ENCODE data around the gene TRIM59. TPM values are rescaled to one million over a fixed set of nuclear protein-coding genes. Genes with fewer than 3 reads are reported as not detected.
A peak's percentile ranks its signal among the peaks of the same experiment; 100 is the strongest.

Gene TRIM59
- total RNA-seq, result 10 to 100 TPM in 1 of 2 donors, 1 to 10 TPM in 1; 9.1 to 20.6 TPM
- polyA plus RNA-seq (ENCODE audit: insufficient read depth, low read depth, low replicate concordance), result 13.9 TPM
- long read RNA-seq, donor 1, transcript TRIM59-201 (3 exons, 3,867 nt), result major isoform, 5 of 7 reads
- long read RNA-seq, donor 1, partial matches to known transcripts, result 0 of 7 reads
- long read RNA-seq, donor 1, other reads (novel, unspliced or antisense), result 0 of 7 reads
- long read RNA-seq, donor 2, partial matches to known transcripts, result 0 of 6 reads
- long read RNA-seq, donor 2, other reads (novel, unspliced or antisense), result 0 of 6 reads

DNA sequence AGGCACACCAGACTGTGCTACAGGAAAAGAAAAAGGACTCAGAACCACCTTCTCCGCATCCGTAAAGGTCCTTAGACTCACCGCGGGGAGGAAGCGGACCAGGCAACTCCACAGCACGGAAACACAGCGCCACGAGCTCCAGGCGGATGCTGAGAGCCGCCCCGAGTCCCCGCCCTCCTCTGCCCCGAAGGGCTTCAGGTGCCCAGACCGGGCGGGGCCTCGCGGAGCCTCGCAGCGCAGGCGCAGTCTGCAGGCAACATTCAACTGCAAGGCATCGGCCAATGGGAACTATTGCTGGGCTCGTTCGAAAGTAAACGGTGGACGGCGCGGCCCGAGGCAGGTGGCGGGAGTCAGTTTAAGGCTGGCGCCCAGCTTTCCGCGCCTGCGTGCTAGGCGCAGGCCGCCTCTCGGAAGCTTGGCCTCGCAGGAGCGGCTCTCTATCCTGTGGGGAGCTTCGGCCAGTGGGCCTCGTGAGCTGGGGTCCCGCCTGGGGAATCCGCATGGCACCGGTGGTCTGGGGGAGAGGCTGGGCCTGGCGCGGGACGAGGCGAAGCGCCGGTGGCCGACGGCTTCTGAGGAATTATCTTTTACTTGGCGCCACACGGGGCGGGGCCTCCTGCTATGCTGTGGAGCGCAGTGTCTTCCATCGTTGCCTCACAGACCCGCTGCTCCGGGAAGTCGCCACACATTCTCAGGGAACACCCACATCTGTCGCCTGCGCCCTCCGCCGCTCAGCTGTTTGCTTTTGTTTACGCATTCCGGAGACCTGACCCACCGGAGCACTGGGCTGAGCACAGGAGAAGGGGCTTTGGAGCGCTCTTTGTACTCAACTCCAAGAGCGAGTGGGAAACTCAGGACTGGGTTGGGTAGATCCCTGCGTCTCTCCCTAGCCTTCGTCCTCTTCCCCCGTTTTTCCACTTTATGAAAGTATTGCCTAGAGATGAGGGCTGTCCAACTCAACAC lies at the start of gene TRIM59:
TSS of gene TRIM59 (minus strand) at position 151 of the 963 bp plus-strand sequence. CDS start 10,603 bp downstream, outside the sequence.
- no peaks in the 10 kb centered on the region for H3K27me3 ChIP-seq
- intact Hi-C loops (cut with DNase I; ENCODE audit: low total_unique reads), result no loop called here
- peak; percentile 95 for DNase-seq
- H3K4me3 ChIP-seq, result peak within 1 kb of the TSS; percentile 53 to 59
- no peaks in the 10 kb centered on the region for H3K36me3 ChIP-seq (ENCODE audit: low read depth, missing control alignments)
- peaks cover 5% of the 10 kb centered on the region for H3K4me1 ChIP-seq
- H3K27ac ChIP-seq, result peak within 1 kb of the TSS; percentile 79 to 86
- no peaks in the 10 kb centered on the region for H3K9me3 ChIP-seq
- 11 to 19% methylated on average over 24 to 68 of the region's 71 CpGs for WGBS, 2 donors
- TF ChIP-seq POLR2A (IDR thresholded peaks at IDR 0.05), result no peak
- TF ChIP-seq, protein P1, sequence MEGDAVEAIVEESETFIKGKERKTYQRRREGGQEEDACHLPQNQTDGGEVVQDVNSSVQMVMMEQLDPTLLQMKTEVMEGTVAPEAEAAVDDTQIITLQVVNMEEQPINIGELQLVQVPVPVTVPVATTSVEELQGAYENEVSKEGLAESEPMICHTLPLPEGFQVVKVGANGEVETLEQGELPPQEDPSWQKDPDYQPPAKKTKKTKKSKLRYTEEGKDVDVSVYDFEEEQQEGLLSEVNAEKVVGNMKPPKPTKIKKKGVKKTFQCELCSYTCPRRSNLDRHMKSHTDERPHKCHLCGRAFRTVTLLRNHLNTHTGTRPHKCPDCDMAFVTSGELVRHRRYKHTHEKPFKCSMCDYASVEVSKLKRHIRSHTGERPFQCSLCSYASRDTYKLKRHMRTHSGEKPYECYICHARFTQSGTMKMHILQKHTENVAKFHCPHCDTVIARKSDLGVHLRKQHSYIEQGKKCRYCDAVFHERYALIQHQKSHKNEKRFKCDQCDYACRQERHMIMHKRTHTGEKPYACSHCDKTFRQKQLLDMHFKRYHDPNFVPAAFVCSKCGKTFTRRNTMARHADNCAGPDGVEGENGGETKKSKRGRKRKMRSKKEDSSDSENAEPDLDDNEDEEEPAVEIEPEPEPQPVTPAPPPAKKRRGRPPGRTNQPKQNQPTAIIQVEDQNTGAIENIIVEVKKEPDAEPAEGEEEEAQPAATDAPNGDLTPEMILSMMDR (IDR thresholded peaks at IDR 0.05), result no peak

GRCh38 chr3:160498202-160498601 lies 48.6 kb upstream of the TRIM59 start:
- Histone ChIP-seq H3K27ac (no peak overlapping the region), H3K9me3 (no peaks in the 10 kb centered on the region), H3K4me3 (no peak overlapping the region), H3K4me1 (no peaks in the 10 kb centered on the region), H3K36me3 (ENCODE audit: low read depth, missing control alignments) (no peaks in the 10 kb centered on the region), H3K27me3 (no peaks in the 10 kb centered on the region)
- no peak for DNase-seq
- WGBS, 2 donors, result 75 to 92% methylated on average over 1 of the region's 1 CpG
- intact Hi-C loops (cut with DNase I; ENCODE audit: low total_unique reads), result no loop called here
- TF ChIP-seq, protein P1 (IDR thresholded peaks at IDR 0.05), result no peak
- no peak for TF ChIP-seq POLR2A (IDR thresholded peaks at IDR 0.05)

DNA sequence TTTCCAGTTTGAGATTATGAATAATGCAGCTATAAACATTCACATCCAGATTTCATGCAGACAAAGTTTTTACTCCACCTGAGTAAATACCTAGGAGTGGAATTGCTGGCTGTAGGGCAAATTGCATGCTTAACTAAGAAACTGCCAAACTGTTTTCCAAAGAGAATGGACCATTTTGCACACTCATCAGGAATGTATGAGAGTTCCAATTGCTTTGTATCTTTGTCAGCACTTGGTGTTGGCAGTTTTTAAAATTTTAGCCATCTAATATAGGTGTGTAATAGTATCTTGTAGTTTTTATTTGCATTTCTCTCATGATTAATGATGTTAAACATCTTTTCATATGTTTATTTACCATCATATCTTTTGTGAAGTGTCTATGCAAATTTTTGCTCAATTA lies 40.6 kb upstream of the TRIM59 start:
- DNase-seq, result no peak
- Histone ChIP-seq H3K4me1 (no peaks in the 10 kb centered on the region), H3K4me3 (no peak overlapping the region), H3K9me3 (no peaks in the 10 kb centered on the region), H3K36me3 (ENCODE audit: low read depth, missing control alignments) (no peaks in the 10 kb centered on the region), H3K27me3 (no peaks in the 10 kb centered on the region), H3K27ac (no peak overlapping the region)
- no peak for TF ChIP-seq POLR2A (IDR thresholded peaks at IDR 0.05)
- TF ChIP-seq, protein P1 (IDR thresholded peaks at IDR 0.05), result no peak
- intact Hi-C loops (cut with DNase I; ENCODE audit: low total_unique reads), result no loop called here

- Histone ChIP-seq H3K4me3 (no peak overlapping the region), H3K9me3 (no peaks in the 10 kb centered on the region), H3K27me3 (no peaks in the 10 kb centered on the region), H3K27ac (no peak overlapping the region), H3K36me3 (ENCODE audit: low read depth, missing control alignments) (no peaks in the 10 kb centered on the region), H3K4me1 (no peaks in the 10 kb centered on the region)
- no peak for DNase-seq
- no peak for TF ChIP-seq POLR2A (IDR thresholded peaks at IDR 0.05)
- TF ChIP-seq, protein P1 (IDR thresholded peaks at IDR 0.05), result peak in 2 of 3 experiments; percentile 8 to 81
- intact Hi-C loops (cut with DNase I; ENCODE audit: low total_unique reads), result no loop called here
- 28 to 30% methylated on average over 2 of the region's 2 CpGs for WGBS, 2 donors
These were observed 36.9 kb upstream of the TRIM59 start for GRCh38 chr3:160486459-160486869.

Data from testis (tissue), 5 donors.